Activated CD4-positive, alpha-beta memory T cell treated with anti-CD3 and anti-CD28 coated beads for 36 hours (primary cell): ENCODE measurements around the gene FGFR4. TPM values are rescaled to one million over a fixed set of nuclear protein-coding genes. Genes with fewer than 3 reads are reported as not detected.

Source experiments
- CTCF ChIA-PET: fragments of 350-600 bp; sonication (Branson Sonifier 250); formaldehyde crosslinking; loops from one replicate; lab custom pipeline; 2021; ENCODE audit warnings: antibody characterized with exemption, inconsistent platforms; lab: Charles Lee
- POLR2A ChIA-PET: fragments of 350-600 bp; sonication (Branson Sonifier 250); formaldehyde crosslinking; loops from one replicate; lab custom pipeline; 2021; ENCODE audit warnings: antibody characterized with exemption; lab: Charles Lee
- DNase-seq: peaks from one replicate; pipeline ENCODE4 v3.0.0-alpha.2; 2020
- H3K27ac Mint-ChIP-seq: one replicate; pipeline ENCODE4 v1.8.0; 2021; ENCODE audit warnings: mixed read lengths
- H3K27me3 Mint-ChIP-seq: one replicate; pipeline ENCODE4 v1.8.0; 2021; ENCODE audit warnings: mixed read lengths
- H3K36me3 Mint-ChIP-seq: one replicate; pipeline ENCODE4 v1.8.0; 2021; ENCODE audit warnings: mixed read lengths
- H3K4me1 Mint-ChIP-seq: one replicate; pipeline ENCODE4 v1.8.0; 2021; ENCODE audit warnings: low read depth, mixed read lengths
- H3K4me3 Mint-ChIP-seq: one replicate; pipeline ENCODE4 v1.8.0; 2021; ENCODE audit warnings: mild to moderate bottlenecking, mixed read lengths
- H3K9me3 Mint-ChIP-seq: one replicate; pipeline ENCODE4 v1.8.0; 2021; ENCODE audit warnings: mixed read lengths
- intact Hi-C: fragments of 100-400 bp; cut with micrococcal nuclease; formaldehyde crosslinking; loops from one replicate; pipeline ENCODE4 v1.15.1; 2023
- total RNA-seq, 2 experiments: library from RNA; stranded (reverse); gene quantifications; one replicate each; pipeline ENCODE4 v1.2.3, GENCODE V29; 2021

Gene FGFR4
- total RNA-seq, 2 experiments from 2014 or later: 0.76 to 0.87 TPM

DNA sequence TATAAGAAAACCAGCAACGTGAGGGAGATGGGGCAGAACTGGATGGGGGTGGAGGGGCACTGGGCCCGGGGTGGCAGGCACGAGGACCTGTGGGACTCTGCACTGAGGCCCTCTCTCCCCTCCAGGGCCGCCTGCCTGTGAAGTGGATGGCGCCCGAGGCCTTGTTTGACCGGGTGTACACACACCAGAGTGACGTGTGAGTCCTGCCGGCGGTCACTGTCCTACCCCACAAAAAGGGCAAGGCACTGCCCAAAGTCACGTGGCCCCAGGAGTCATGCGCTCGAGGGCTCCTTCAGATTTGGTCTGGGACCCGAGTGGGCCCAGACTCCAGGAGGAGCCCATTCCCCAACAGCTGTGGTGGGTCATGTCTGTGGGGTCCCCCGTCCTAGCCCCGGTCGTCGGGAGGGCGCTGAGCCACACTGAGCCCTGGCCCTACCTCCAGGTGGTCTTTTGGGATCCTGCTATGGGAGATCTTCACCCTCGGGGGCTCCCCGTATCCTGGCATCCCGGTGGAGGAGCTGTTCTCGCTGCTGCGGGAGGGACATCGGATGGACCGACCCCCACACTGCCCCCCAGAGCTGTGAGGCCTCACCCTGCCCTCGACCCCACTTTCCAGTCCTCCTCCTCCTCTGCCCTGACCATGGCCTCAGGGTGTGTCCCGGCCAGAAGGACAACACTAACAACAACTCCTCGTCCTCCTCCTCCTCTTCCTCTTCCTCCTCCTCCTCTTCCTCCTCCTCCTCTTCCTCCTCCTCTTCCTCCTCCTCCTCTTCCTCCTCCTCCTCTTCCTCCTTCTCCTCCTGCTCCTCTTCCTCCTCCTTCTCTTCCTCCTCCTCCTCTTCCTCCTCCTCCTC lies 9.7 kb downstream of the FGFR4 start:
- intact Hi-C loops: no loop called here
- ChIA-PET CTCF (interaction anchor here (0.8 to 2.0 kb wide), 3 partner anchors 14 to 25 kb away, joined by 3 to 4 read pairs (median 4); no protein-coding TSS in a partner anchor), POLR2A (no interaction called here)
- no peak overlapping the region for H3K27ac Mint-ChIP-seq
- no peaks in the 10 kb centered on the region for H3K9me3 Mint-ChIP-seq
- H3K4me1 Mint-ChIP-seq: no peaks in the 10 kb centered on the region
- no peak overlapping the region for H3K4me3 Mint-ChIP-seq
- H3K36me3 Mint-ChIP-seq: no peaks in the 10 kb centered on the region
- H3K27me3 Mint-ChIP-seq: peaks cover 2% of the 10 kb centered on the region
- no peak for DNase-seq

GRCh38 chr5:177097016-177097985 lies 10.6 kb downstream of the FGFR4 start:
- Mint-ChIP-seq H3K4me3 (no peak overlapping the region), H3K4me1 (no peaks in the 10 kb centered on the region), H3K9me3 (no peaks in the 10 kb centered on the region), H3K27ac (no peak overlapping the region), H3K36me3 (no peaks in the 10 kb centered on the region), H3K27me3 (peaks cover 2% of the 10 kb centered on the region)
- CTCF ChIA-PET: interaction anchor here (0.8 to 2.0 kb wide), 4 partner anchors 13 to 27 kb away, joined by 3 to 4 read pairs (median 4); no protein-coding TSS in a partner anchor
- POLR2A ChIA-PET: no interaction called here
- intact Hi-C loops: no loop called here
- DNase-seq: no peak

DNA sequence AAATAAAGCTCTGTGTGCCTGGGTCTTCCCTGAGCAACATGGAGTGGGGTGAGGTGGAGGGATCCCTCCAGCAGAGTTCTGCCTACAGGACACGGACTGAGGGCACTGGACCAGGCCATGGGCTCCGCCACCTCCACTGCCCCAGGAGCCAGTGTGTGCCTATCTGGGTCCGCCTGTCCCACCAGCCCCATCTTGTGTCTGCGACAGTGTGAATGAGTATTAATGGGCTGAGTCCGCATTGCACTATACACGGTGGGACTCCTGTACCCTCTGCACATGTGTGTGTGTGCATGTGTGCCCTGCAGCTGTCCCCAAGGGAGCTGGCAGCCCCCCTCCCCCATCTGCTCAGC lies 11.4 kb downstream of the FGFR4 start:
- intact Hi-C loops: no loop called here
- ChIA-PET POLR2A (no interaction called here), CTCF (interaction anchor here (0.8 to 2.0 kb wide), 2 partner anchors 26 to 28 kb away, joined by 4 read pairs; no protein-coding TSS in a partner anchor)
- DNase-seq: no peak
- no peak overlapping the region for H3K27ac Mint-ChIP-seq
- H3K9me3 Mint-ChIP-seq: no peaks in the 10 kb centered on the region
- H3K36me3 Mint-ChIP-seq: no peaks in the 10 kb centered on the region
- H3K27me3 Mint-ChIP-seq: peaks cover 2% of the 10 kb centered on the region
- no peaks in the 10 kb centered on the region for H3K4me1 Mint-ChIP-seq
- no peak overlapping the region for H3K4me3 Mint-ChIP-seq

DNA sequence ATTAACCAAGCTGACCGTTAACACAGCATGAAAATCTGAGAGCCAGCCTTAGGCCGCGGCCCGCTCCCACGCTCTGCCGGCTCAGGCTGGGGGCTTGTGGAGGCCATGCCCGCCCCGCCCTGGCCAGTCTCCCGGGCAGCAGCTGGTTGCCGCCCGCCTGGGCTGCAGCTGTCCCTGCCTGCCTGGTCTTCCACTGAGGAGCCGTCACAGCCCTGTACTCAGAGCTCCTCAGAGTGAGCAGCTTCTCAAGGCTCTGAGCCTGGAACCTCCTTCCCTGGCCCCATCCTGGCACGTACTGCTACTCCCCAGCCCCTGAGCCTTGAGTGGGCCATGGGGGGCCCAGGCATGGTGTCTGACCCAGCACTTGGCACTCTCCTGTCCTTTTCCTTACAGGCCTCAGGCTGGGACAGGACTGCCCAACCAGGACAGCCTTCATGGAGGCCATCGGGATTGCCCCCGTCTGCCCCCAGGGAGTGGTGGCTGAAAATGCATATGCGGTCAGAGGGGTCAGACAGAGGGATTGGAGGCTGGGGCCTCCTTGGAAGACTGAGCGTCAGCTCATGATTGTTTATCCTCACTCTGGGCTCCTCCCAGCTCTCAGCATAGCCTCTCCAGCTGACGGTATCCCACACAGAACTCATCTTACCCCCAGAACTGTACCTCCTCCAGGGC lies 11.9 kb downstream of the FGFR4 start:
- no peak for DNase-seq
- intact Hi-C loops: no loop called here
- POLR2A ChIA-PET: no interaction called here
- CTCF ChIA-PET: interaction anchor here (0.8 to 2.0 kb wide), 2 partner anchors 27 to 28 kb away, joined by 4 read pairs; no protein-coding TSS in a partner anchor
- H3K4me3 Mint-ChIP-seq: no peak overlapping the region
- no peak overlapping the region for H3K27ac Mint-ChIP-seq
- no peaks in the 10 kb centered on the region for H3K9me3 Mint-ChIP-seq
- peaks cover 2% of the 10 kb centered on the region for H3K27me3 Mint-ChIP-seq
- H3K36me3 Mint-ChIP-seq: no peaks in the 10 kb centered on the region
- H3K4me1 Mint-ChIP-seq: no peaks in the 10 kb centered on the region

DNA sequence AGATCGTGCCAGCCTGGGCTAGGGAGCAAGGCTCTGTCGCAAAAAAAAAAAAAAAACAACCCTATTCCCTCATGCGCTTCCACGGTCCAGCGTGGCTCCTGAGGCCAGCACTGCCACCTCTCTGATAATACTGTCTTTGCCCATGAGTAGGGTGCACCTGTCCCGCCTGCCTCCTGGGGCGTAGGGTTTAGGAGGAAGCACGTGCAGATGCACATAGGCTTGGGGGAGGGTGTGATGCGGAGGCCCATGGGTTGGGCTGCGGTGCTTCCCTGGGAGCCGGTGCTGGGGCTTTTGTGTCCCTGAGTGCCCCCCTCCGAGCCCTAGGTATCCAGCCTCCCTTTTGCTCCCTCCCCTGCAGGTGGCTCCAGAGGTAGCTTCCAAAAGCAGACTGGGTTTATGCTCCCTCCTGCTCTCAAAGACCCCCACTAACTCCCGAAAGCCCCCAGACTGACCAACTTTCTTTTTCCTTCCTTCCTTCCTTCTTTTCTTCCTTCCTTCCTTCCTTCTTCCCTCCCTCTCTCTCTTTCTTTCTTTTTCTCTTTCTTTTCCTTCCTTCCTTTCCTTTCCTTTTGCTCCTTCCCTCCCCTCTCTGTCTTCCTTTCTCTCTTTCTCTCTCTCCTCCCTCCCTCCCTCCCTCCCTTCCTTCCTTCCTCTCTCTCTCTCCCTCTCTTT lies 12.8 kb downstream of the FGFR4 start:
- Mint-ChIP-seq H3K4me3 (no peak overlapping the region), H3K9me3 (no peaks in the 10 kb centered on the region), H3K27me3 (peaks cover 6% of the 10 kb centered on the region), H3K4me1 (no peaks in the 10 kb centered on the region), H3K36me3 (no peaks in the 10 kb centered on the region), H3K27ac (no peak overlapping the region)
- DNase-seq: no peak
- intact Hi-C loops: no loop called here
- CTCF ChIA-PET: interaction anchor here (1.2 kb wide), 1 partner anchor 12 kb away, joined by 3 read pairs; no protein-coding TSS in a partner anchor
- POLR2A ChIA-PET: no interaction called here

- POLR2A ChIA-PET: no interaction called here
- peaks cover 6% of the 10 kb centered on the region for H3K27me3 Mint-ChIP-seq
- no peak overlapping the region for H3K27ac Mint-ChIP-seq
- H3K36me3 Mint-ChIP-seq: no peaks in the 10 kb centered on the region
- DNase-seq: no peak
- CTCF ChIA-PET: interaction anchor here (0.8 to 1.2 kb wide), 2 partner anchors 9 to 11 kb away, joined by 3 read pairs; no protein-coding TSS in a partner anchor
- no peak overlapping the region for H3K4me3 Mint-ChIP-seq
- intact Hi-C loops: no loop called here
- H3K9me3 Mint-ChIP-seq: no peaks in the 10 kb centered on the region
- no peaks in the 10 kb centered on the region for H3K4me1 Mint-ChIP-seq
Measured at GRCh38 chr5:177100714-177101121, 14.0 kb downstream of the FGFR4 start.

- ChIA-PET POLR2A (no interaction called here), CTCF (no interaction called here)
- no peaks in the 10 kb centered on the region for H3K36me3 Mint-ChIP-seq
- H3K4me1 Mint-ChIP-seq: no peaks in the 10 kb centered on the region
- H3K4me3 Mint-ChIP-seq: no peak overlapping the region
- H3K9me3 Mint-ChIP-seq: no peaks in the 10 kb centered on the region
- DNase-seq: no peak
- intact Hi-C loops: no loop called here
- peaks cover 9% of the 10 kb centered on the region for H3K27me3 Mint-ChIP-seq
- no peak overlapping the region for H3K27ac Mint-ChIP-seq
Measured at GRCh38 chr5:177103523-177104253, 17.0 kb downstream of the FGFR4 start.

DNA sequence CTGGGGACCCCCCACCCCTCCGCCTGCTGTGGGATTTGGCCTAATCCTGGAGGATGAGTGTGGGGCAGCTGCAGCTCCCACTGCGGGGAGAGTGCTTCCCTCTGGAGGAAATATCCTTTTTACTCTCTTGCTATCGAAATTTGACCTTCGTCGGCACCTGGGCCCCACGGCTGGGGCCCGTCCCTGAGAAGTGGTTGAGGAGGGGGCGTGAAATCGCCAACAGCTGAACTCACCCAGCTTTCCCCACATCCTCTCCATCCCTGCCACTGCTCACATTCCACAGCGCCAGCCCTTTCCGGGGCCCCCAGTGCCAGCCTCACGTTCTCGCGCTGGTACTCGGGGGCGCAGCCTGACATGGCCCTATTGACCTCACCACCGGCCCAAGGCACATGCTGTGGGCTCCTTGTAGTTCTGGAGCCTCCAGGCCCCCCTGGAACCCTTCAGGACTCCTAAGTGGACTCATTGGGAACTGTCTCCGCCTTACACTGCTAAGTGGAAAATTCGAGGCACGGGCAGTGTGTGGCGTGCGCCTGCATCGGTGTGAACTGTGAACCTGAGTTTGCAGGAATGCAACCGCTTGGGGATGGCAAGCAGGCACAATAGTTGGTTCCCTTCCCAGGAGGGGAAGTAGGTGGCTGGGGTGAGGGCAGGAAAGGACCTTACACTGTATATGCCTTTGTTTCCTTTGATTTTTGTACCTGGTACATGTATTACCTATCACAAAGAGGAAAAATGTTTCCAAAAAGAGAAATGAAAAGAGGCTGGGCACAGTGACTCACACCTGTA lies 19.2 kb downstream of the FGFR4 start:
- ChIA-PET POLR2A (no interaction called here), CTCF (no interaction called here)
- H3K4me1 Mint-ChIP-seq: no peaks in the 10 kb centered on the region

GRCh38 chr5:177107159-177107558 lies 20.4 kb downstream of the FGFR4 start:
- no peak for DNase-seq
- intact Hi-C loops: no loop called here
- POLR2A ChIA-PET: no interaction called here
- Mint-ChIP-seq H3K36me3 (no peaks in the 10 kb centered on the region), H3K27ac (no peak overlapping the region), H3K9me3 (no peaks in the 10 kb centered on the region), H3K4me3 (no peak overlapping the region), H3K27me3 (peaks cover 7% of the 10 kb centered on the region), H3K4me1 (peaks cover 4% of the 10 kb centered on the region)
- CTCF ChIA-PET: no interaction called here

More for the DNA sequence above, 19.2 kb downstream of the FGFR4 start:
- Mint-ChIP-seq H3K36me3 (no peaks in the 10 kb centered on the region), H3K4me3 (no peak overlapping the region), H3K27me3 (peaks cover 7% of the 10 kb centered on the region), H3K9me3 (no peaks in the 10 kb centered on the region), H3K27ac (no peak overlapping the region)
- intact Hi-C loops: no loop called here
- no peak for DNase-seq

GRCh38 chr5:177109810-177110209 lies 23.1 kb downstream of the FGFR4 start:
- peaks cover 6% of the 10 kb centered on the region for H3K4me1 Mint-ChIP-seq
- H3K36me3 Mint-ChIP-seq: no peaks in the 10 kb centered on the region
- no peak overlapping the region for H3K27ac Mint-ChIP-seq
- DNase-seq: no peak
- no peak overlapping the region for H3K4me3 Mint-ChIP-seq
- intact Hi-C loops: loop anchor here (5.0 to 10.0 kb wide), 4 partner anchors 155 to 453 kb away; partner anchors contain the start of gene PDLIM7
- CTCF ChIA-PET: interaction anchor here (1.4 to 5.4 kb wide), 3 partner anchors 9 to 26 kb away, joined by 3 to 66 read pairs (median 4); partner anchors contain the start of gene NSD1
- H3K9me3 Mint-ChIP-seq: no peaks in the 10 kb centered on the region
- peaks cover 3% of the 10 kb centered on the region for H3K27me3 Mint-ChIP-seq
- POLR2A ChIA-PET: no interaction called here
